Measurements from ENCODE around the gene PPP2R2C. TPM values are rescaled to one million over a fixed set of nuclear protein-coding genes. Genes with fewer than 3 reads are reported as not detected.

The PPP2R2C gene
- total and polyA plus RNA-seq, 9 of the 15 experiments (the other 6 are each of a cell fraction or from before 2014, with no cell fraction given) = 0.04 to 0.06 TPM; not detected in 7

DNA sequence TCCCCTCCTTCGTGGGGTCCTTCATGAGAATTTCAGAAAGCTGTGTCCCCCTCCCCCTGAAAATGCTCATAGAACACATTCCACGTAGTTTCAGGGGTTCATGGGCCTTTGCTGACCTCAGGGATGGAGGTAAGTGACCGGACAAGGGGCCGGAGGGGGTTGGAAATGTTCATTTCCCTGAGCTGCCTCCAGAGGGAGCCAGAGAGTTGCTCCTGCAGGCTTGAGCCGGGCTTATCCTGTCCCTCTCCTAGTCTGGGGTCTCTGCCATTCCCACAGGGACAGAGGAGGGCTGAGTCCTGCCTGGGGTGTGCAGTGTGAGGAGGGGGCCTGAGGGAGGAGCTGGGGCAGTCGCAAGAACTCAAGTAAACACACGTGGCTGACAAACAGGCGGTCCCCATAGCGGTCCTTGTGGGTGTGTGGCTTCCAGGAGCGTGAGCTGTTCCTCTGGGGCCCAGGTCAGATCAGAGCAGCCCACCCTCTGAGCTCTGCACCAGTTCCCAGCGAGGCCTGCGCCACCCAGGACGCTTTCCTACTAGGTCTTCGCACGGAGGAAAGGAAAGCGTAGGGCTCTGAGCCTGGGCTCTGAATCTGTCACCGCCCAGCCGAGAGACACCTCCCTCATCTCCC lies 140.3 kb downstream of the PPP2R2C start:
- in situ Hi-C loops (cut with MboI) = no loop called here
- no peak for TF ChIP-seq ZKSCAN1 (IDR thresholded peaks at IDR 0.05; ENCODE audit: low read depth, low read length)
- TF ChIP-seq CTCF (IDR thresholded peaks at IDR 0.05 in 2 of 3, conservative IDR thresholded peaks at IDR 0.05 in 1 of 3; ENCODE audit: insufficient read depth in 2 of 3, low read depth in 1 of 3, low read length in 3 of 3) = peak; percentile 71 to 79 (median 78)
- no peak for TF ChIP-seq ZNF174 (CRISPR knock-in tag; IDR thresholded peaks at IDR 0.05)
- TF ChIP-seq SMAD4 (CRISPR knock-in tag; conservative IDR thresholded peaks at IDR 0.05) = no peak
- no peak for TF ChIP-seq NONO (IDR thresholded peaks at IDR 0.05; ENCODE audit: low read depth in 2 of 2, low read length in 1 of 2)
- no peak for TF ChIP-seq SIX5 (IDR thresholded peaks at IDR 0.05; ENCODE audit: borderline replicate concordance in 1 of 2, insufficient read depth in 1 of 2, low read depth in 1 of 2, low read length in 2 of 2)
- no peak for TF ChIP-seq SIN3B (IDR thresholded peaks at IDR 0.05; ENCODE audit: low read depth)
- TF ChIP-seq KLF16 (IDR thresholded peaks at IDR 0.05) = peak; percentile 28; the same call in 1 of the 2 replicates
- no peak for TF ChIP-seq ZNF696 (CRISPR knock-in tag; conservative IDR thresholded peaks at IDR 0.05)
- TF ChIP-seq ZNF75A (CRISPR knock-in tag; IDR thresholded peaks at IDR 0.05) = no peak
- TF ChIP-seq TAF9B (IDR thresholded peaks at IDR 0.05; ENCODE audit: partially characterized antibody) = no peak
- TF ChIP-seq ZNF133 (CRISPR knock-in tag; IDR thresholded peaks at IDR 0.05) = no peak

More for the DNA sequence above, 140.3 kb downstream of the PPP2R2C start:
- Histone ChIP-seq H4K20me1 (replicated peaks; ENCODE audit: control insufficient read depth, insufficient read depth, low read length) (peaks cover 10% of the 10 kb centered on the region), H3K4me1 (replicated peaks in 1 of 2; ENCODE audit: control insufficient read depth in 2 of 2, insufficient read depth in 2 of 2, low read length in 2 of 2) (peaks cover 0 to 8% of the 10 kb centered on the region in 2 experiments; a peak in 2 of 5 replicates), H2AFZ (ENCODE audit: low read depth, low read length) (no peak overlapping the region), H3K4me3 (no peak overlapping the region), H3K9me3 (replicated peaks; ENCODE audit: control insufficient read depth, insufficient read depth, low read depth, low read length) (no peaks in the 10 kb centered on the region), H3K9ac (ENCODE audit: insufficient read depth in 1 of 2, low read depth in 2 of 2, low read length in 2 of 2) (no peak overlapping the region), H3K36me3 (ENCODE audit: control insufficient read depth, insufficient read depth, low read length) (no peaks in the 10 kb centered on the region), H3K9me1 (ENCODE audit: control insufficient read depth, insufficient read depth, low read length) (peaks cover 2% of the 10 kb centered on the region), H3K27ac (ENCODE audit: extremely low read depth, low read depth, low read length) (no peak overlapping the region), H3K79me2 (ENCODE audit: control insufficient read depth, insufficient read depth, low read length) (no peaks in the 10 kb centered on the region), H3K27me3 (ENCODE audit: control insufficient read depth in 2 of 2, insufficient read depth in 2 of 2, low read length in 2 of 2) (peaks cover 0 to 9% of the 10 kb centered on the region in 2 experiments; a peak in 2 of 5 replicates), H3K4me2 (ENCODE audit: insufficient read depth, low read length) (no peak overlapping the region)
- no TSS peak for BruUV-seq (replicated peaks)
- ATAC-seq (peak; percentile 75), DNase-seq (ENCODE audit: extremely low read depth in 1 of 4, low spot score in 3 of 4) (peak; percentile 55 to 72 (median 68)), FAIRE-seq (peak; percentile 80)
- intact Hi-C loops (cut with micrococcal nuclease) = loop anchor here (5.0 kb wide), 1 partner anchor 215 kb away; no protein-coding TSS in a partner anchor
- WGBS (ENCODE audit: insufficient coverage, low coverage, missing lambda C conversion rate) = 18% methylated on average over 18 of the region's 18 CpGs
- POLR2A ChIA-PET = interaction anchor here (0.7 to 1.6 kb wide), 2 partner anchors 82 to 152 kb away, joined by 3 to 4 read pairs; no protein-coding TSS in a partner anchor
- CTCF ChIA-PET (ENCODE audit: low intra/inter-chr PET ratio) = interaction anchor here (0.7 to 2.5 kb wide), 5 partner anchors 82 to 334 kb away, joined by 3 to 9 read pairs (median 5); no protein-coding TSS in a partner anchor
